Measurements from ENCODE around the gene QRFP. TPM values are rescaled to one million over a fixed set of nuclear protein-coding genes. Genes with fewer than 3 reads are reported as not detected.

QRFP gene
- total and polyA plus RNA-seq, 2 of the 8 experiments (the other 6 are each of a cell fraction or from before 2014, with no cell fraction given) = not detected

DNA sequence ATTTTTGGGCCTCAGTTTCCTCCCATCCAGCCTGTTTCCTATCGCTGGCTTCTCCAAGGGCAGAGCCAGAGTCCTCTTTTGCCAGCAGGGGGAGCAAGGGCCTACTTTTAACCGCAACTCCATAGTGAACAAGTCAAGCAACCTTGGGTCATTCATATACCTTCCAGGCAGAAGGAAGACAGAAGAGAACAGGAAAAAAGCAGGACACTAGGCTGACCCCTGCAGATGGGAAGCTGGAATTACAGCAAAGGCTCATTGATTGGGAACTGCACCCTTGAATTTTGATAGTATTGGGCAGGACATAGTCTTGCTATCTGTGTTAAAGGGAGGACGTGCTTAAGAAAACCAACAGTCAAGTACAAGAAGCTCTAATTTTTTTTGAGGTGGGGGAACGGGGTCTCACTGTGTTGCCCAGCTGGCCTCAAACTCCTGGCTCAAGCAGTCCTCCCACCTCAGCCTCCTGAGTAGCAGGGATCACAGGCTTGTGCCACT is 30.1 kb downstream of the QRFP start:
- Histone ChIP-seq H3K4me1 (replicated peaks in 1 of 4; ENCODE audit: control insufficient read depth in 3 of 4, insufficient read depth in 4 of 4, low read length in 3 of 4) (no peaks in the 10 kb centered on the region), H3K9me3 (ENCODE audit: insufficient read depth in 2 of 2, low read depth in 1 of 2, low read length in 1 of 2) (no peaks in the 10 kb centered on the region), H4K20me1 (replicated peaks in 1 of 2; ENCODE audit: control insufficient read depth in 1 of 2, insufficient read depth in 2 of 2, low read length in 2 of 2) (peaks cover 9 to 17% of the 10 kb centered on the region in 2 experiments), H2AK5ac (ENCODE audit: low read depth, low read length) (no peak overlapping the region), H4K5ac (ENCODE audit: insufficient read length, low read depth, low read length) (no peak overlapping the region), H3K36me3 (ENCODE audit: control insufficient read depth in 2 of 4, insufficient read depth in 4 of 4, low read length in 3 of 4) (peaks cover 5 to 20% (median 8%) of the 10 kb centered on the region in 4 experiments; a peak in 6 of 8 replicates), H2AFZ (ENCODE audit: low read length) (no peak overlapping the region), H3K18ac (ENCODE audit: extremely low read depth, low read length) (no peak overlapping the region), H2BK20ac (ENCODE audit: low read length) (no peak overlapping the region), H2BK15ac (ENCODE audit: low read length) (no peak overlapping the region), H3K79me1 (ENCODE audit: low read depth, low read length) (peaks cover 7% of the 10 kb centered on the region; the same call in 1 of the 2 replicates), H3K4me2 (ENCODE audit: insufficient read depth in 1 of 2, low read depth in 2 of 2, low read length in 2 of 2) (no peak overlapping the region), H3K4ac (replicated peaks; ENCODE audit: insufficient read length, low read depth, low read length) (no peak overlapping the region), H2BK5ac (ENCODE audit: low read depth, low read length) (no peak overlapping the region), H3K14ac (ENCODE audit: insufficient read length) (no peak overlapping the region), H4K91ac (replicated peaks; ENCODE audit: insufficient read length, low read length) (no peak overlapping the region), H3K56ac (replicated peaks; ENCODE audit: insufficient read length, low read depth, low read length) (no peak overlapping the region), H3K23me2 (ENCODE audit: low read depth, low read length) (no peaks in the 10 kb centered on the region), H3K9ac (replicated peaks in 1 of 4; ENCODE audit: extremely low read depth in 1 of 4, low read depth in 3 of 4, low read length in 3 of 4) (no peak overlapping the region), H4K8ac (ENCODE audit: extremely low read depth, insufficient read depth, low read length) (no peak overlapping the region), H3K4me3 (ENCODE audit: extremely low read depth in 1 of 4, insufficient read depth in 2 of 4, low read depth in 3 of 4, low read length in 4 of 4) (no peak overlapping the region), H3K23ac (ENCODE audit: insufficient read length) (no peak overlapping the region), H3K79me2 (ENCODE audit: control insufficient read depth in 1 of 2, insufficient read depth in 2 of 2, low read length in 2 of 2) (peaks cover 4 to 33% of the 10 kb centered on the region in 2 experiments; a peak in 3 of 4 replicates), H3K27ac (ENCODE audit: low read depth, low read length) (no peak overlapping the region), H2BK12ac (ENCODE audit: low read depth, low read length) (no peak overlapping the region), H2BK120ac (replicated peaks; ENCODE audit: low read depth, low read length) (no peak overlapping the region), H3K27me3 (replicated peaks in 1 of 4; ENCODE audit: control insufficient read depth in 3 of 4, extremely low read depth in 1 of 4, insufficient read depth in 3 of 4, low read length in 3 of 4) (no peaks in the 10 kb centered on the region)
- ChIA-PET CTCF (ENCODE audit: partially characterized antibody) (interaction anchor here (0.7 to 12.4 kb wide), 70 partner anchors 8 to 258 kb away, joined by 3 to 317 read pairs (median 5); partner anchors contain the start of genes EXOSC2 and FIBCD1), POLR2A (ENCODE audit: partially characterized antibody) (interaction anchor here (1.1 to 1.9 kb wide), 7 partner anchors 17 to 173 kb away, joined by 3 to 7 read pairs (median 4); partner anchors contain the start of gene EXOSC2)
- FAIRE-seq = peak; percentile 94
- DNase-seq (ENCODE audit: low read depth in 1 of 2, low spot score in 2 of 2) = peak; percentile 85 to 88
- WGBS, 2 experiments (ENCODE audit: extremely low coverage in 1 of 2, insufficient coverage in 1 of 2, insufficient read length in 1 of 2, insufficient replicate concordance in 2 of 2, low coverage in 1 of 2, low lambda C conversion rate in 2 of 2, missing lambda C conversion rate in 1 of 2) = 29% methylated on average over 4 of the region's 4 CpGs; no CpG with 5 or more reads in 1 of the 2 experiments
- TF ChIP-seq SAP30 (IDR thresholded peaks at IDR 0.05; ENCODE audit: insufficient read depth, insufficient replicate concordance, low read length) = no peak
- TF ChIP-seq BCL11A (IDR thresholded peaks at IDR 0.05; ENCODE audit: low read depth in 2 of 2, low read length in 2 of 2) = no peak
- TF ChIP-seq TAF7 (optimal IDR thresholded peaks at IDR 0.05; ENCODE audit: borderline replicate concordance, low read depth, low read length) = peak; percentile 61
- TF ChIP-seq JUND (IDR thresholded peaks at IDR 0.05; ENCODE audit: low read length) = 0 out of 2 replicates have a peak, but pooled peaks have one; percentile 28
- 0 out of 2 replicates have a peak, but pooled peaks have one; percentile 30 for TF ChIP-seq TEAD4 (IDR thresholded peaks at IDR 0.05; ENCODE audit: low read depth, low read length)
- TF ChIP-seq RFX5 (IDR thresholded peaks at IDR 0.05; ENCODE audit: borderline replicate concordance, low read depth, low read length) = no peak
- 0 out of 2 replicates have a peak, but pooled peaks have one; percentile 23 for TF ChIP-seq GABPA (IDR thresholded peaks at IDR 0.05; ENCODE audit: borderline replicate concordance, insufficient read depth, low read length)
- TF ChIP-seq FOSL1 (IDR thresholded peaks at IDR 0.05; ENCODE audit: insufficient read depth, low read depth, low read length) = no peak
- peak in 1 of 2 experiments; percentile 75; a peak in 1 of 4 replicates for TF ChIP-seq HDAC2 (IDR thresholded peaks at IDR 0.05; ENCODE audit: borderline replicate concordance in 1 of 2, low read depth in 2 of 2, low read length in 2 of 2)
- no peak for TF ChIP-seq EZH2 (IDR thresholded peaks at IDR 0.05; ENCODE audit: low read depth, low read length, severe bottlenecking)
- TF ChIP-seq CEBPB (IDR thresholded peaks at IDR 0.05; ENCODE audit: low read depth, low read length) = 0 out of 2 replicates have a peak, but pooled peaks have one; percentile 19
- TF ChIP-seq CHD2 (IDR thresholded peaks at IDR 0.05; ENCODE audit: low read length) = no peak

Measured in H1 (cell line).